Calu3 (cell line): ENCODE results near the gene RP2. TPM values are rescaled to one million over a fixed set of nuclear protein-coding genes. Genes with fewer than 3 reads are reported as not detected.

Source experiments
- BruUV-seq: library from RNA; stranded (reverse); fragments of 400-500 nt; replicated peaks from 2 replicates; lab custom pipeline; 2021; lab: Mats Ljungman, UMichigan
- CTCF ChIA-PET: fragments of 300-600 bp; sonication (Branson Sonifier 250); formaldehyde crosslinking; loops from one replicate; lab custom pipeline; 2022; ENCODE audit warnings: antibody characterized with exemption; lab: Charles Lee
- DNase-seq: peaks from one replicate; pipeline ENCODE4 v3.0.0; 2022
- H3K27ac Mint-ChIP-seq: one replicate; pipeline ENCODE4 v1.8.0; 2022; ENCODE audit warnings: mixed read lengths; ENCODE audit not compliant: unreplicated experiment
- H3K27me3 Mint-ChIP-seq: one replicate; pipeline ENCODE4 v1.8.0; 2022; ENCODE audit warnings: mixed read lengths; ENCODE audit not compliant: unreplicated experiment
- H3K36me3 Mint-ChIP-seq: one replicate; pipeline ENCODE4 v1.8.0; 2022; ENCODE audit warnings: mild to moderate bottlenecking, moderate library complexity, mixed read lengths; ENCODE audit not compliant: insufficient read depth, unreplicated experiment
- H3K4me1 Mint-ChIP-seq: one replicate; pipeline ENCODE4 v1.8.0; 2022; ENCODE audit warnings: mild to moderate bottlenecking, low read depth, mixed read lengths; ENCODE audit not compliant: unreplicated experiment
- H3K4me3 Mint-ChIP-seq: one replicate; pipeline ENCODE4 v1.8.0; 2022; ENCODE audit warnings: mild to moderate bottlenecking, low read depth, moderate library complexity, mixed read lengths; ENCODE audit not compliant: unreplicated experiment
- H3K9me3 Mint-ChIP-seq: one replicate; pipeline ENCODE4 v1.8.0; 2022; ENCODE audit warnings: low read depth, mixed read lengths; ENCODE audit not compliant: unreplicated experiment
- intact Hi-C: fragments of 100-400 bp; cut with micrococcal nuclease; formaldehyde crosslinking; loops from one replicate; pipeline ENCODE4 v1.10.0; 2022; ENCODE audit not compliant: unreplicated experiment
- total RNA-seq: library from RNA; stranded (reverse); gene quantifications from 2 replicates; pipeline ENCODE4 v1.2.3, GENCODE V29; 2022
- TF ChIP-seq, protein P1 (sequence below): fragments of 200-600 bp; IDR thresholded peaks from one replicate; pipeline ENCODE4 v1.8.0; 2022; ENCODE audit warnings: antibody characterized with exemption; ENCODE audit not compliant: unreplicated experiment

Gene RP2
- total RNA-seq, 1 experiment from 2014 or later, result 25.5 TPM

DNA sequence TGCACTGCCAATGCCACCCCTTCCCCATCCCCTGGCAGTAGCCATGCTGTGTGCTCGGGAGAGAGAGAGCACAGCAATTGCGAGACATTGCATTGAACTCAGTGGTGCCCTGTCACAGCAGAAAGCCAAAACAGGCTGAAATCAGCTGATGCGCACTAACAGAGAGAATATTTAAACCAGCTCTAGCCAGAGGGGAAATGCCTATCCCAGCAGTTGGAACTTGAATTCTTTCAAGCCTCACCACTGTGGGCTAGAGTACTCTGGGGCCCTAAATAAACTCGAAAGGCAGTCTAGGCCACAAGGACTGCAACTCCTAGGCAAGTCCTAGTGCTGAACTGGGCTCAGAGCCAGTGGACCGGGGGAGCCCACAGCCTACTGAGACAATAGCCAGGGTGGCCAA is 17.7 kb upstream of the RP2 start:
- CTCF ChIA-PET, result no interaction called here
- no peaks in the 10 kb centered on the region for H3K27me3 Mint-ChIP-seq
- no peak overlapping the region for H3K27ac Mint-ChIP-seq
- DNase-seq, result no peak
- H3K9me3 Mint-ChIP-seq, result no peaks in the 10 kb centered on the region
- TF ChIP-seq, protein P1, sequence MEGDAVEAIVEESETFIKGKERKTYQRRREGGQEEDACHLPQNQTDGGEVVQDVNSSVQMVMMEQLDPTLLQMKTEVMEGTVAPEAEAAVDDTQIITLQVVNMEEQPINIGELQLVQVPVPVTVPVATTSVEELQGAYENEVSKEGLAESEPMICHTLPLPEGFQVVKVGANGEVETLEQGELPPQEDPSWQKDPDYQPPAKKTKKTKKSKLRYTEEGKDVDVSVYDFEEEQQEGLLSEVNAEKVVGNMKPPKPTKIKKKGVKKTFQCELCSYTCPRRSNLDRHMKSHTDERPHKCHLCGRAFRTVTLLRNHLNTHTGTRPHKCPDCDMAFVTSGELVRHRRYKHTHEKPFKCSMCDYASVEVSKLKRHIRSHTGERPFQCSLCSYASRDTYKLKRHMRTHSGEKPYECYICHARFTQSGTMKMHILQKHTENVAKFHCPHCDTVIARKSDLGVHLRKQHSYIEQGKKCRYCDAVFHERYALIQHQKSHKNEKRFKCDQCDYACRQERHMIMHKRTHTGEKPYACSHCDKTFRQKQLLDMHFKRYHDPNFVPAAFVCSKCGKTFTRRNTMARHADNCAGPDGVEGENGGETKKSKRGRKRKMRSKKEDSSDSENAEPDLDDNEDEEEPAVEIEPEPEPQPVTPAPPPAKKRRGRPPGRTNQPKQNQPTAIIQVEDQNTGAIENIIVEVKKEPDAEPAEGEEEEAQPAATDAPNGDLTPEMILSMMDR, result no peak
- H3K4me3 Mint-ChIP-seq, result no peak overlapping the region
- no peaks in the 10 kb centered on the region for H3K36me3 Mint-ChIP-seq
- no peaks in the 10 kb centered on the region for H3K4me1 Mint-ChIP-seq
- intact Hi-C loops, result no loop called here
- BruUV-seq, result no TSS peak

DNA sequence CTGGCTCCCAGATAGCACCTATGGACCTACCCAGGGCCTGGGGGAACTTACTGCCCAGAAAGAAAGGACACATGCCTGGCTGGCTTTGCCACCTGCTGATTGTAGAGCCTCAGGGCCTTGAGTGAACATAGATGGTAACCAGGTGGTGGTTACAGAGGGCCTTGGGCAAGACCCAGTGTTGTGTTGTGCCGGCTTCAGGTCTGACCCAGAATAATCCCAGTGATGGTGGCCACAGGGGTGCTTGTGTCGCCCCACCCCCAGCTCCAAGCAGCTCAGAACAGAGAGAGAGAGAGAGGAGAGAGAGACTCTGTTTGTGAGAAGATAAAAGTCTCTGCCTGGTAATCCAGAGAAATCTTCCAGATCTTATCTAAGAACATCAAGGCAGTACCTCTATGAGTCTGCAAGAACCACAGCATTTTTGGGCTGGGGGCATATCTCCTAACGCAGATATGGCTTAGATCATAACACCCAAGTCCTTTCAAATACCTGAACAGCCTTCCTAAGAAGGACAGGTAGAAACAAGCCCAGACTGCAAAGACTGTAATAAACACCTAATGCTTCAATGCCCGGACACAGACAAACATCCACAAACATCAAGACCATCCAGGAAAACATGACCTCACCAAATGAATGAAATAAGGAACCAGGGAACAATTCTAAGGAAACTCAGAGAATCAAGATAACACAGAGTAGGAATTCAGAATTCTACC is 16.3 kb upstream of the RP2 start:
- H3K36me3 Mint-ChIP-seq, result no peaks in the 10 kb centered on the region
- H3K4me1 Mint-ChIP-seq, result no peaks in the 10 kb centered on the region
- no peak for DNase-seq
- no peak overlapping the region for H3K4me3 Mint-ChIP-seq
- no peaks in the 10 kb centered on the region for H3K27me3 Mint-ChIP-seq
- intact Hi-C loops, result no loop called here
- TF ChIP-seq, protein P1, result no peak
- no peak overlapping the region for H3K27ac Mint-ChIP-seq
- no peaks in the 10 kb centered on the region for H3K9me3 Mint-ChIP-seq
- CTCF ChIA-PET, result no interaction called here
- BruUV-seq, result no TSS peak

DNA sequence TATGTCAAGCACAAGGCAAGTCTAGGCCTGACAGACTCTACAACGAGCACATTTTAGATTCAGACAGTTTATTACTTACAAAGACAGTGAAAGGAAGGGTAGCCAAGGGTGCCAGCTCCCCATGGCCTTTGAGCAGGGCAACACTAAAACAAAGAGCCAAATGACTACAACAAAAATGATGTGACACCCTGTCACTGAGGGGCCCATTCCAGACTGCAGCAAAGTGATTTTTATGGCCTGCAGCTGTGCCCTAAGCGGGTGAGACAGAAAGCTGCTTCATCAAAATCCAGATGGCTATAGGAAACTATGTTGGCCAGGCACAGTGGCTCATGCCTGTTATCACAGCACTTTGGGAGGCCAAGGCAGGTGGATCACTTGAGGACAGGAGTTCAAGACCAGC is 13.4 kb upstream of the RP2 start:
- Mint-ChIP-seq H3K4me1 (no peaks in the 10 kb centered on the region), H3K9me3 (no peaks in the 10 kb centered on the region)
- no TSS peak for BruUV-seq

DNA sequence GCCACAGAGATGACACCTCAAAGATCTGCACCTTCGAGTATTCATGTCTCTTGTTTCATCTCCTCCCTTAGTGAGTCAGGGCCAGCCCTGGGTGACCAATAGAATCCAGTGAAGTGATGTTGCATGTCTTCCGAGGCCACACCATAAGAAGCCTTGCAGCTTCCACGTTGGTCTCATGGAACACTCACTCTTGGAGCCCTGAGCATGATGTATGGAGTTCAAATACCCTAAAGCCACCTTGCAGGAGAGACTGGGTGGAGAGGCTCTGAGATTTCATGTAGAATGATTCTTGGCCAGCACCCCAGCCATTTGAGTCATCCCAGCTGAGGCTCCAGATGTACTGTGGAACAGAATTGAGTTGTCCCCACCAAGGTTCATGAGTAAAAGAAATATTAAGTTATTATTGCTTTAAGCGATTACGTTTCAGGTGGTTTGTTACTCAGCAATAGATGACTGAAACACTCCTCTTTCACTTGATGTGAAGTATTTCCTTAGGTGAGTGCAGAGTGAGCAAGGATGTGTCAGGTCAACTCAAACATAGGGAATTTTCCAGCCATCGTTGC is 5.0 kb upstream of the RP2 start:
- BruUV-seq, result no TSS peak
- DNase-seq, result no peak
- Mint-ChIP-seq H3K36me3 (peaks cover 10% of the 10 kb centered on the region), H3K9me3 (no peaks in the 10 kb centered on the region), H3K4me1 (peaks cover 8% of the 10 kb centered on the region), H3K27ac (no peak overlapping the region), H3K4me3 (no peak overlapping the region), H3K27me3 (peaks cover 12% of the 10 kb centered on the region)
- TF ChIP-seq, protein P1, result no peak
- intact Hi-C loops, result no loop called here
- CTCF ChIA-PET, result no interaction called here

More for the DNA sequence above, 13.4 kb upstream of the RP2 start:
- H3K27ac Mint-ChIP-seq, result no peak overlapping the region
- intact Hi-C loops, result no loop called here
- CTCF ChIA-PET, result no interaction called here
- no peaks in the 10 kb centered on the region for H3K27me3 Mint-ChIP-seq
- DNase-seq, result no peak
- no peak overlapping the region for H3K4me3 Mint-ChIP-seq
- TF ChIP-seq, protein P1, result no peak
- no peaks in the 10 kb centered on the region for H3K36me3 Mint-ChIP-seq
